AG09309 (cell line): Measurements from ENCODE around the gene NINJ1.

Experiments used
- DNase-seq: peaks from one replicate; pipeline ENCODE4 v3.0.0-alpha.2; 2010; ENCODE audit warnings: low read depth
- H3K4me3 ChIP-seq: 2 replicates; pipeline ENCODE4 v1.5.1; 2011; ENCODE audit warnings: mild to moderate bottlenecking, low read depth, low read length, moderate library complexity; ENCODE audit not compliant: control insufficient read depth
- CTCF ChIP-seq: IDR thresholded peaks from 2 replicates; pipeline ENCODE4 v1.5.1; 2011; ENCODE audit warnings: mild to moderate bottlenecking, low read depth, low read length, inconsistent platforms; ENCODE audit not compliant: insufficient read depth, control insufficient read depth; ENCODE audit errors: missing control alignments

Gene NINJ1

GRCh38 chr9:93081931-93082330, 52.1 kb downstream of the NINJ1 start:
- no peak overlapping the region for H3K4me3 ChIP-seq
- no peak for DNase-seq
- TF ChIP-seq CTCF: no peak

DNA sequence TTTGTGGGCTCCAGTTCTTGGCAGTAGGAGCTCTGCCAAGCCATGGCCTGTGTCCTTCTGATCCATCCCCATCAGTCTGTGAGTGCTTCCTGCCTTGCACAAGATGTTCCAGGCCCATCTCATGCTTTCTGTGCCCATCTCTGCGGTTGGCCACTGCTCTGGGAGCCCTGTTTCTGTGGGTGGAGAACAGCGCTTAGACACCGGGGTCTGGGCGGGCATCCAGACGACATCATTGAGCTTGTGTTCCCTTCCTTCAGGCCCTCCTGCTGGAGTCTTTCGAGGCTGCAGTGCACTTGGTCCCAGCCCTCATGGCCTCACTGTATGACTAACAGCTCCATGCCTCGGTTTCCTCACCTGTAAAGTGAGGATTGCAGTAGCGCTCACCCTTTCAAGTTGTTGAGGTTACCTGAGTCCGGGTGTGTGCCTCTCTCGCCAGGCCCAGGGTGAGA, 52.9 kb downstream of the NINJ1 start:
- no peak overlapping the region for H3K4me3 ChIP-seq
- DNase-seq: no peak
- TF ChIP-seq CTCF: no peak

- no peak for TF ChIP-seq CTCF
- no peak overlapping the region for H3K4me3 ChIP-seq
- no peak for DNase-seq
Measured at GRCh38 chr9:93080406-93080805, 53.6 kb downstream of the NINJ1 start.

GRCh38 chr9:93079371-93079770, 54.7 kb downstream of the NINJ1 start:
- no peak for TF ChIP-seq CTCF
- H3K4me3 ChIP-seq: no peak overlapping the region
- DNase-seq: no peak

GRCh38 chr9:93077811-93078210, 56.2 kb downstream of the NINJ1 start:
- TF ChIP-seq CTCF: no peak
- no peak overlapping the region for H3K4me3 ChIP-seq
- no peak for DNase-seq

GRCh38 chr9:93077367-93077766, 56.7 kb downstream of the NINJ1 start:
- H3K4me3 ChIP-seq: no peak overlapping the region
- TF ChIP-seq CTCF: no peak
- DNase-seq: no peak

DNA sequence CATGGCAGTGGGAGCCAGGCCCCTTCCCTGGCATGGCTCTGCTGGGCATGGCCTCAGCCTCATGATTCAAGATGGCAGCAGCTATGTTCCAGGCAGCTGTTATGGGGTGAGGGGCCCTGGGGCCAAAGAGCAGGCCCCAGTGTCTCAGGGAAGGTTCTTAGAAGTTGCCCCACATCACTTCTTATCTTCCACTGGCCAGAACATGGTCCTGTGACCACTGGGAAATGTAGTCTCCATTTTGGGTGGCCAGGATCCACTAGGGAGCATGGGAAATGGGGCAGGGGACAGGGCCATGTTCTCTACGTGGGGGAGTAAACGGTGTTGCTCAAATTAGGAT, 57.3 kb downstream of the NINJ1 start:
- TF ChIP-seq CTCF: no peak
- no peak for DNase-seq
- H3K4me3 ChIP-seq: no peak overlapping the region
